Stimulated activated CD4-positive, alpha-beta T cell treated with anti-CD3 and anti-CD28 coated beads, TNF-alpha, amount 100 ng/mL, for 1 hour (primary cell): ENCODE measurements around the gene USP54.
"Not testable (repeated sequence)": the region's sequence is repeated elsewhere in the genome, so short reads cannot be mapped to it uniquely, and the experiment has no call there.

Experiments
- DNase-seq, 3 donors: peaks; one replicate each; pipeline ENCODE4 v3.0.0-alpha.2; 2020; ENCODE audit warnings: low read depth in 3 of 3, low spot score in 1 of 3

The USP54 gene

GRCh38 chr10:73591935-73592699 is 975 bp upstream of the USP54 start:
- no peak for DNase-seq

- no peak for DNase-seq
Measured at GRCh38 chr10:73589563-73590126, 1.5 kb downstream of the USP54 start.

GRCh38 chr10:73588656-73589055 is 2.5 kb downstream of the USP54 start:
- no peak for DNase-seq

- DNase-seq, result no peak
Measured at GRCh38 chr10:73586583-73586984, 4.6 kb downstream of the USP54 start.

GRCh38 chr10:73585327-73585726 is 5.8 kb downstream of the USP54 start:
- DNase-seq, result no peak

GRCh38 chr10:73584737-73585136 is 6.4 kb downstream of the USP54 start:
- DNase-seq, result no peak

- no peak for DNase-seq
Measured at GRCh38 chr10:73581918-73582317, 9.2 kb downstream of the USP54 start.

- DNase-seq, result not testable (repeated sequence)
Measured at GRCh38 chr10:73578927-73579326, 12.2 kb downstream of the USP54 start.

- DNase-seq, result no peak
Measured at GRCh38 chr10:73577788-73578187, 13.4 kb downstream of the USP54 start.

GRCh38 chr10:73576890-73577591 is 14.1 kb downstream of the USP54 start:
- no peak for DNase-seq

GRCh38 chr10:73576178-73576889 is 14.8 kb downstream of the USP54 start:
- DNase-seq, result no peak

GRCh38 chr10:73567025-73567424 is 24.1 kb downstream of the USP54 start:
- DNase-seq, result not testable (repeated sequence)

- no peak for DNase-seq
Measured at GRCh38 chr10:73561192-73561591, 29.9 kb downstream of the USP54 start.

- DNase-seq, result no peak
Measured at GRCh38 chr10:73559590-73559989, 31.6 kb downstream of the USP54 start.

- no peak for DNase-seq
Measured at GRCh38 chr10:73556855-73557254, 34.3 kb downstream of the USP54 start.

- DNase-seq, result no peak
Measured at GRCh38 chr10:73554721-73555120, 36.4 kb downstream of the USP54 start.

- DNase-seq, result no peak
Measured at GRCh38 chr10:73553761-73554160, 37.4 kb downstream of the USP54 start.

GRCh38 chr10:73552819-73553715 is 38.1 kb downstream of the USP54 start:
- DNase-seq, result no peak

- no peak for DNase-seq
Measured at GRCh38 chr10:73551515-73551914, 39.6 kb downstream of the USP54 start.

GRCh38 chr10:73545357-73545756 is 45.8 kb downstream of the USP54 start:
- no peak for DNase-seq

GRCh38 chr10:73537709-73538108 is 53.4 kb downstream of the USP54 start:
- no peak for DNase-seq
